Hepatocyte (in vitro differentiated cells): Measurements from ENCODE around the gene LYPD4. TPM values are rescaled to one million over a fixed set of nuclear protein-coding genes. Genes with fewer than 3 reads are reported as not detected.

Experiments
- DNase-seq: peaks from one replicate; pipeline ENCODE4 v3.0.0-alpha.2; 2016; ENCODE audit warnings: low spot score
- H2AFZ ChIP-seq: fragments of 200-600 bp; sonication (generic); 2 replicates; pipeline ENCODE4 v1.6.0; 2016; ENCODE audit warnings: antibody characterized with exemption, mild to moderate bottlenecking
- H3K27ac ChIP-seq: fragments of 200-600 bp; sonication (generic); 2 replicates; pipeline ENCODE4 v1.5.1; 2016; ENCODE audit warnings: mild to moderate bottlenecking
- H3K27me3 ChIP-seq: fragments of 200-600 bp; sonication (generic); 2 replicates; pipeline ENCODE4 v1.6.1; 2016
- H3K36me3 ChIP-seq: fragments of 200-600 bp; sonication (generic); replicated peaks from 2 replicates; pipeline ENCODE4 v1.5.1; 2016; ENCODE audit warnings: low read depth; ENCODE audit not compliant: insufficient read depth
- H3K4me1 ChIP-seq: fragments of 200-600 bp; sonication (generic); 2 replicates; pipeline ENCODE4 v1.5.1; 2016; ENCODE audit warnings: mild to moderate bottlenecking, moderate library complexity; ENCODE audit not compliant: insufficient read depth
- H3K4me2 ChIP-seq: fragments of 200-600 bp; sonication (generic); 2 replicates; pipeline ENCODE4 v1.6.0; 2016
- H3K4me3 ChIP-seq: fragments of 200-600 bp; sonication (generic); 2 replicates; pipeline ENCODE4 v1.5.1; 2016; ENCODE audit warnings: mild to moderate bottlenecking
- H3K79me2 ChIP-seq: fragments of 200-600 bp; sonication (generic); 2 replicates; pipeline ENCODE4 v1.6.0; 2017; ENCODE audit warnings: mild to moderate bottlenecking
- H3K9me2 ChIP-seq: fragments of 200-600 bp; sonication (generic); replicated peaks from 2 replicates; pipeline ENCODE4 v1.6.0; 2017; ENCODE audit warnings: mild to moderate bottlenecking; ENCODE audit not compliant: insufficient read depth
- H3K9me3 ChIP-seq: fragments of 200-600 bp; sonication (generic); 2 replicates; pipeline ENCODE4 v1.5.1; 2016; ENCODE audit warnings: low read depth, mild to moderate bottlenecking
- H4K20me1 ChIP-seq: fragments of 200-600 bp; sonication (generic); 2 replicates; pipeline ENCODE4 v1.6.0; 2016; ENCODE audit warnings: mild to moderate bottlenecking; ENCODE audit not compliant: insufficient read depth, poor library complexity, severe bottlenecking
- CTCF ChIP-seq: fragments of 200-600 bp; sonication (generic); IDR thresholded peaks from 2 replicates; pipeline ENCODE4 v1.5.1; 2016; ENCODE audit warnings: antibody characterized with exemption, mild to moderate bottlenecking; ENCODE audit not compliant: poor library complexity
- EZH2 ChIP-seq: fragments of 200-600 bp; sonication (generic); IDR thresholded peaks from 2 replicates; pipeline ENCODE4 v1.6.1; 2016; ENCODE audit warnings: antibody characterized with exemption, mild to moderate bottlenecking, borderline replicate concordance
- EZH2phosphoT487 ChIP-seq: fragments of 200-600 bp; sonication (generic); IDR thresholded peaks from one replicate; pipeline ENCODE4 v1.6.1; 2018; ENCODE audit warnings: antibody characterized with exemption, mild to moderate bottlenecking, low read depth, moderate library complexity; ENCODE audit not compliant: unreplicated experiment, severe bottlenecking
- WGBS: methylation state at CpG from one replicate; pipeline ENCODE4 v1.1.6; 2016; ENCODE audit warnings: low lambda C conversion rate; ENCODE audit errors: missing lambda C conversion rate; 5-methylcytosine and 5-hydroxymethylcytosine counted together
- polyA plus RNA-seq: library from polyadenylated mRNA; unstranded; fragments of >200 nt; fragmentation: Nextera tagmentation; extraction: Ambion mirVana; gene quantifications from 2 replicates; pipeline ENCODE4 v1.2.1, GENCODE V29; 2016
- total RNA-seq: library from RNA; depleted of rRNA; stranded (reverse); fragments of >200 nt; gene quantifications from 2 replicates; pipeline ENCODE4 v1.2.3, GENCODE V29; 2014

LYPD4 gene
- total and polyA plus RNA-seq, 2 experiments from 2014 or later, result not detected

- H3K27ac ChIP-seq, result no peak overlapping the region
Measured at GRCh38 chr19:41813911-41814310, 30.6 kb downstream of the LYPD4 start.

GRCh38 chr19:41811981-41812380 is 32.5 kb downstream of the LYPD4 start:
- Histone ChIP-seq H3K36me3 (no peaks in the 10 kb centered on the region), H3K4me3 (no peak overlapping the region), H3K4me2 (no peak overlapping the region), H3K9me3 (no peaks in the 10 kb centered on the region), H4K20me1 (no peaks in the 10 kb centered on the region), H3K27ac (no peak overlapping the region), H3K9me2 (no peaks in the 10 kb centered on the region), H3K79me2 (no peaks in the 10 kb centered on the region), H3K27me3 (no peaks in the 10 kb centered on the region), H3K4me1 (no peaks in the 10 kb centered on the region), H2AFZ (no peak overlapping the region)
- WGBS, result 54% methylated on average over 3 of the region's 3 CpGs
- TF ChIP-seq EZH2, result no peak
- TF ChIP-seq CTCF, result no peak
- no peak for TF ChIP-seq EZH2phosphoT487
- DNase-seq, result no peak

More at GRCh38 chr19:41813911-41814310, 30.6 kb downstream of the LYPD4 start:
- WGBS, result 56% methylated on average over 4 of the region's 4 CpGs
- H3K4me1 ChIP-seq, result no peaks in the 10 kb centered on the region
- H3K79me2 ChIP-seq, result no peaks in the 10 kb centered on the region
- H3K9me3 ChIP-seq, result no peaks in the 10 kb centered on the region
- DNase-seq, result no peak
- no peaks in the 10 kb centered on the region for H3K36me3 ChIP-seq
- no peak overlapping the region for H3K4me3 ChIP-seq
- H3K4me2 ChIP-seq, result no peak overlapping the region
- H3K9me2 ChIP-seq, result no peaks in the 10 kb centered on the region
- no peaks in the 10 kb centered on the region for H4K20me1 ChIP-seq
- no peaks in the 10 kb centered on the region for H3K27me3 ChIP-seq
- TF ChIP-seq EZH2phosphoT487 (no peak), EZH2 (no peak), CTCF (no peak)
- H2AFZ ChIP-seq, result no peak overlapping the region

GRCh38 chr19:41811036-41811435 is 33.4 kb downstream of the LYPD4 start:
- no peaks in the 10 kb centered on the region for H3K27me3 ChIP-seq
- no peaks in the 10 kb centered on the region for H3K9me3 ChIP-seq
- no peaks in the 10 kb centered on the region for H3K79me2 ChIP-seq
- no peaks in the 10 kb centered on the region for H3K9me2 ChIP-seq
- WGBS, result 65% methylated on average over 3 of the region's 3 CpGs
- TF ChIP-seq EZH2, result no peak
- no peak overlapping the region for H3K4me2 ChIP-seq
- no peak overlapping the region for H3K4me3 ChIP-seq
- H3K36me3 ChIP-seq, result no peaks in the 10 kb centered on the region
- DNase-seq, result no peak
- H2AFZ ChIP-seq, result no peak overlapping the region
- H4K20me1 ChIP-seq, result no peaks in the 10 kb centered on the region
- no peak overlapping the region for H3K27ac ChIP-seq
- no peaks in the 10 kb centered on the region for H3K4me1 ChIP-seq

GRCh38 chr19:41810301-41810700 is 34.2 kb downstream of the LYPD4 start:
- Histone ChIP-seq H3K4me1 (no peaks in the 10 kb centered on the region), H3K79me2 (no peaks in the 10 kb centered on the region), H3K27me3 (no peaks in the 10 kb centered on the region), H3K27ac (no peak overlapping the region), H3K4me2 (no peak overlapping the region), H3K9me2 (no peaks in the 10 kb centered on the region), H2AFZ (no peak overlapping the region), H4K20me1 (no peaks in the 10 kb centered on the region), H3K9me3 (no peaks in the 10 kb centered on the region), H3K4me3 (no peak overlapping the region), H3K36me3 (no peaks in the 10 kb centered on the region)
- WGBS, result 68% methylated on average over 4 of the region's 4 CpGs
- TF ChIP-seq EZH2 (no peak), CTCF (no peak), EZH2phosphoT487 (no peak)
- DNase-seq, result no peak
